GM18499 (cell line): ENCODE measurements around the gene NTNG2.

Experiments used
- ATAC-seq: cut with Tn5 transposase; IDR thresholded peaks from one replicate; pipeline ENCODE4 v1.9.1; 2021; ENCODE audit warnings: moderate number of reproducible peaks; ENCODE audit not compliant: insufficient read depth, unreplicated experiment

NTNG2 gene

DNA sequence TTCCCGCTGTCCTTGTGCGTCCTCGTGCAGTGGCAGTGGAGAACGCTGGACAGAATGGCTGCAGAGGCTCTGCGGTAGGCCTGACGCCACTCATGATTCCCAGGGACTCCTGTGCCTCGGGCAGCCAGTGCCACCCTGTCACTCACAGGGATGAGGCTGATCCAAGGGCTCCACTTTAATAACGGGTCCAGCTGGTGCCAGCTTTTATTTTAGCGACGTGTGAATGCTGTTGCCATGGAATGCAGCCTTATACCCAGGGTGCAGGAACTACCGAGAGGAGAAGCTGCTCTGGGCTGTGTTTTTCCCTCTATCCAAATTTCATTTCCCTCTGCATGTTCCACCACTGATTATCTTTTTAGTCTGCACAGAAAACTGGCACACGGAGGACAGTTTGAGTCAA, 15.8 kb upstream of the NTNG2 start:
- ATAC-seq, result no peak

- no peak for ATAC-seq
Observed at GRCh38 chr9:132146575-132146974, 15.3 kb upstream of the NTNG2 start.

GRCh38 chr9:132147331-132147730, 14.5 kb upstream of the NTNG2 start:
- no peak for ATAC-seq

DNA sequence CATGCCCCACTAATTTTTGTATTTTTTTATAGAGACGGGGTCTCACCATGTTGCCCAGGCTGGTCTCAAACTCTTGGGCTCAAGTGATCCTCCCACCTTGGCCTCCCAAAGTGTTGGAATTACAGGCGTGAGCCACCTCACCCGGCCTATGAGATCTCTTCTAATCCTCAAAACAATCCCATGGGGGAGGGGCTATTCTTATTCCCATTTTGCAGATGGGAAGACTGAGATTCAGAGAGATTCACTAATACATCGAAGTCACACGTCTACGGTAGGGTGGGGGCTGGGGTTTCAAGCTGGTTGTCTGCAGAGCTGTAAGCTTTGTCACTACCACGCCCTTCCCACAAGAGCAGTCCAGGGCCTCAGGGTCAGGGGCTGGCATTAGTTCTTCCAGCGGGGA, 14.0 kb upstream of the NTNG2 start:
- no peak for ATAC-seq

GRCh38 chr9:132150256-132150655, 11.6 kb upstream of the NTNG2 start:
- ATAC-seq, result no peak

DNA sequence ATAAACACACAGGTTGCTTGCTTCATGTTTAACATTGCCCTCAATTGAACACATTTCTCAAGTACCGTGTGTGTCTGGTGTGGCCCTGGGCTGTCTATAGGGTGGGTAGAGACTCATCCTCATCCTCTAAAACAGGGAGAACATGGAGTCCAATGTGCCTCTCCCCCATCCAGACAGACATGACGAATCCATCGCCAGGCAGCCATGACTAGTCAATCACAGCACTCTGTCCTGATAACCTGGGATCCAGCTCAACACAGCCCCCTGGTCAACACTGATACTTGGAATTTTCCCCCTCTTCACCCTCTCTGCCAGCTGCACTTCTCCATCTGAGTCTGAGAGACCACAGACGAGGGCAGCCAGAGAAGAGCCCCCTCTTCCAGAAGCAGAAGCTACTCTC, 10.7 kb upstream of the NTNG2 start:
- ATAC-seq, result no peak

DNA sequence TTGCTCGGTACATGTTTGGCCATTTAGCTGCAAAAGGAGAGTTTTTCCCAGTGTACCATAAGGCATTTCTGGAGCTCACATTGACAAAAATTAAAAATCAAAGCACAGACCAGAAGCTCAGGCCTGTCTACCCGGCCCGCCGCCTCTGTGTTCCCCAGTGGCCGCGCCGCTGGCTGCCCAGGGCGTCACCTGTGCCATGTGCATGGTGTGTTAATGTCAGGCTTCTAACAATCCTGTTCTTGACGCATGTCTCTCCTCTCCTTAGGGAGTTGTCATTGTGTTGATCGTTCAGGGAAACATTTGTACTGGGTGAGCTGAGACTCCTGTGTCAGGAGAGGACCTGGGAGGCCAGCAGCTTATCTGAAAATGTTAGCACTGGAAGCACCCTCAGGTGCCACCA, 9.6 kb upstream of the NTNG2 start:
- no peak for ATAC-seq

DNA sequence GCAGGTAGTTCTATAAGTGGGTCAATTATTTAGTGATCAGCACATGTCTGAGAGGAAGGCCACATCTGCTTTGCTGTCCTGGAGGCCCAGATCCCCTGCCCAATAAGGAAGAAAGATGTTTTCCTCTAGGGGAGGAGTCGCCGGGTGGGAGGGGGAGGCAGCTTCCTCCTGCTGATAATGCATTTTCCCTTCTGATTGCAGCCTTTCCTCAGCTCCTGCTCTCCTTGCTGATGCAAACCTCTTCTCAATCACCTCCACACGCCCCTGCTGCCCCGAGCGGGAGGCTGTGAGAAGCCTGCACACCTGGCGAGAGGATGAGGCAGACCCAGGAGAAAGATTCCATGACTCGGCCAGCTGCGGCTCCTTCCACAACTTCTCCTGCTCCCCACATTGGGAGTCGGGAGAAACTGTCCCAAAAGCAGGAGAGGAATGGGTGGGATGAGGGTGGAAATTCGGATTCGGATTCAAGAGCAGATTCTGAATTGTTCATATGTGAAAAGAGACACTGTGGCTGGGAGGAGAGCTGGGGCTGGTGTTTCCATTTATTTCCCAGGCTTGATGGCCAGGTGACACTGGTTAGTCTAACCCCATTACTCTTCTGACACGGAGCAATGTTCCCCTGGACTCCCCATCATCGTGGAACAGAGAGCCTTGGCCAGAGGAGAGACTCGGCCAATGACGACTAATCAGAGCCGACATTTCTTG, 6.8 kb upstream of the NTNG2 start:
- ATAC-seq, result no peak

DNA sequence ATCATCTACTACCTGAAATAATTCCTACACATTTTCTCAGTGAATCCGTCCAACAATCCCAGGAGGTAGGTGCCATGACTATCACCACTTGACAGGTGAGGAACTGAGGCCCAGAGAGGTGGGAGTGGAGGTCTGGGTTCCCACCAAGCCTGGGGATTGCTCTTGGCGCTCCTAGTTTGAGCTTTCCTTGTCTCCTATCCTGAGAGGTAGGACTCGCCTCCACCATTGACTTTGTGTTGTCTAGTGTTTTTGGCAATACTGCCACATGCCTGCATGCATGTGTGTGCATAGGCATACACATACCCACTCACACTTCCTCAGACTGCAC, 6.3 kb upstream of the NTNG2 start:
- no peak for ATAC-seq

GRCh38 chr9:132156262-132156661, 5.6 kb upstream of the NTNG2 start:
- no peak for ATAC-seq

DNA sequence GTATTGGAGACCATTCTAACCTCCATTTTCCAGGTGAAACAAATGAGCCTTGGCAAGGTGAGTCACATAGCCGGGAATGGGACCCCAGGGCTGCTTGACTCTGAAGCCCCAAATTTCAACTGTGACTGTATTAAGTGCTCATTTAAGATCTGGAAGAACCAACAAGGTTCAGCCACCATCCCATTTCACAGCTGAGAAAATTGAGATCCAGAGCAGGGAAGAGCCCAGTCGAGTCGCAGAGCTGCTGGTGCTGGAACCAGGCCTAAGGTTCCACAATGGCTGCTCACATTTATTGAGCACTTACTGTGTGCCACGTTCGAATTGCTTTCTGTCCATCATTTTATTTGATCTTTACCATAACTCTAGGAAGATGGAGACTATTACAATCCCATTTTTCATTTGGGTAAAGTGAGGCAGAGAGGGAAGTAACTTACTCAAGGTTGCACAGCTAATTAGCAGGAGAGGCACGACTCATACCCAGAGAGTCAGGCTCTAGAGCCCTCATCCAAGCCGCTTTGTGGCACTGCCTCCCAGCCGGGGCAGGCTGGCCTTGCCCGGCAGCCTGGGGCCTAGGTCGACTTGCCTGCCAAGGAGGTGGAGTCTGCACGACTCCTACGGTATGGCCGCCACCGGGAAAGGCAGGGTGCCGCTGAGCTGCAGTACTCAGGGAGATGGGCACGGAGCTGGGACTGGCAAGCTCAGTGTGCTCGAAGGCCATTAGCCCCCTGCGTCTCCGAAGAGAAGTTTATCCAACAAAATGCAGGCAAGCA, 4.3 kb upstream of the NTNG2 start:
- no peak for ATAC-seq

DNA sequence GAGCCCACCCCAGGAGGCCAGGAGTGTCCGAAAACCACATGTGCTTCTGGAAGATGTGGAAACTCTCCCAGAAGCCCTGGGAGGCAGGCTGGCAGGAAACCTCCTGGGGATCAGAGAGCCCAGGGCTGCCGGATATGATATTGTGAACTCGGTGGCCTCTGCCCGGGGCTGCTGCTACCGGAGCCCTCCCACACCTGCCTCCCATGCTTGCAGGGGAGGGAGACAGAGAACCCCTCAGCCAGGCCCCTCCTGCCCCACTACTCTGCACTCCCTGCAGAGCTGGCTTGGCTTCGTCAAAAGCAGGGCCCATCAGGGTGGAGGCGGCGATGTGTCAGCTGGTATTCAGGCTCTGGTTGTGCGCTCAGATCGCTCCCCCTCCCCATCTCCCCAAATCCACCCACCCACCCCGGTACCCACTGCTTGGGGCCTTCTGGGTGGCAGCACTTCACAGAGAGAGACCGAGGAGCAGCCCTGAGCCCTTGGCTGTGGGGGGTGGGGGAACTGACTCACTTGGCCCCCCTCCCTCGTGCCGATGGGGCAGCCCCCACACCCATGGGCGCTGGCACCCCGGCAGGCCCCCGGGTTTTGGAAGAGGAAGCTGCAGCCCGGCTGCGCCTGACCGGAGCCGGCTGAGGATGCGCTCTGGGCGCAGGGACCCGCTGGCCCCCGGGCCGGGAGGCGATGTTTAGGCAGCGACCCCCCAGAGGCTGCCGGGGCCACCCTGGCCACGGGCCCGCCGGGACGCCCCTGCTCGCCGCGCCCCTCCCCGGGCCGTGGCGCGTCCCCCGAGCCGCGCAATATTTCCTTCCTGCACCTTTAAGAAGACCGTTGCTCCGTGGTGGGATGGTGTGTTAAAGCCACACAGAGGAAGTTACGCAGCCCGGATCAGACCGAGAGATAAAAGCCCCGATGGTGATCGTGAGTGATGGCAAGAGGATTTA, 786 bp upstream of the NTNG2 start:
- ATAC-seq, result no peak

GRCh38 chr9:132162764-132163456, 1.1 kb downstream of the NTNG2 start:
- ATAC-seq, result no peak

- no peak for ATAC-seq
Observed at GRCh38 chr9:132163457-132163875, 1.6 kb downstream of the NTNG2 start.

DNA sequence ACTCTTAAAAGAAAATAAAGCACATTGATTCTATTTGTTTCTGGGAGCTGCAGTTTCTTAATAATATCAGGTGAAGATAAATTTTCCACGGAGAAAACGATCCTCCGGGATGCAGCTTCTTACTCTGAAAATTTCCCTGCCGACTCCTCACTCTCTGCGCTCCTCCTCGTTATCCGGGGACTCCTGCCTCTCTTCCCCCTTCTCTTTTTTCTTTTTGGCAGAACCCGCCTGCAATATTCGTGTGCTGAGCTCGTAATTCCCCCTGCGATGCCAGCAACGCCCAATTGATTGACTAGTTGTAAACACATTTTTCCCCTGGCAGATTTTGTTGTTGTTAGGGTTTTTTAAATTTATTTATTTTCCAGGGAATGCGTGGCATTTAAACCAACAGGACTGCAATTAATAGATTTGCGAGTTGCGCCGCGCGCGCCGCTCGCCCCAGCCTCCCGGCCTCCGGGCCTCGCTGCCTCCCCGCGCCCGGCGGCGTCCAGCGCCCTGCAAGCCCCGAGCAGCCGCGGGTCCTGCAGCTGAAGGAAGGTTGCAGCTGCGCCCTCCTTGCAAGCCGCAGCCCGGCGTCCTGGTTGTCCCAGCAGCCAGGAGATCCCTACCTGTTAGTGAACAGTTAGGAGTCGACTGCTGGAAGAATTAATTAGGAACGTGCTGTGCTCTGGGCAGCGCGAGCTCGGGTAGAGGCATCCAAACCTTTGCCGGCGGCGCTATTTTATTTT, 2.2 kb downstream of the NTNG2 start:
- ATAC-seq, result no peak

DNA sequence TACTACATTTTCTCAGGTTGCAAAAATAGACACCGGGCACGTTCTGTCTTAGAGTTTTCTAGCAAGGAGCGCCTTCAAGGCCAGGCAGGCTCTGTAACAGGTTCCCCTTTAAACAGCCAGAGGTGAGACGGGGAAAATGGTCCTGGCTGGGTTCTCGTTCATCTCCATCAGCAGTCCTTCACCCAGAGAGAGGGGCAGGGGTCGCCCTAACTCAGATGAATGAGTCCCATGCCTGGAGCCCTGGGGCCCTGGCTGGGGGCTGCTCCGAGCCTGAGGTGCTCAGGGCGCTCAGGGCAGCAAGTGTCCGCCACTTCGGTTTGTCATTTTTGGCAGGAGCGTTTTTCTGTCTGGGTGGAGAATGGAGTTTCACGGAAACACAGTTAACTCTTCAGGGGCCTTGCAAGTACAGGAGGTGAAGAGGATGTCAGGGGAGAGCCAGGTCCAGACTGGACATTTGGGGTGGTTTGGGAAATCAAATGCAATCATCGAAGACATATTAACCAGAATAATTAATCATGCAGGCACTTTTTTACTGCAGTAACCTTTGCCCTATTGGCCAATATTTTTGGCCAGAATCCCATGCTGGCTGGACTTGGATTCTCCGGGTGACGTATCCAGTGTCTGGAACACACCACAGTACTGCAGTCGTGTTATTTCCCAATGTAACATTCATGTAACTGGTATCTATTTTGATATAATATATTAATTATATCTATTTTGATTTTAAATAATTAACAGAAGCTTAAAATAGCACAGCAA, 2.9 kb downstream of the NTNG2 start:
- no peak for ATAC-seq

DNA sequence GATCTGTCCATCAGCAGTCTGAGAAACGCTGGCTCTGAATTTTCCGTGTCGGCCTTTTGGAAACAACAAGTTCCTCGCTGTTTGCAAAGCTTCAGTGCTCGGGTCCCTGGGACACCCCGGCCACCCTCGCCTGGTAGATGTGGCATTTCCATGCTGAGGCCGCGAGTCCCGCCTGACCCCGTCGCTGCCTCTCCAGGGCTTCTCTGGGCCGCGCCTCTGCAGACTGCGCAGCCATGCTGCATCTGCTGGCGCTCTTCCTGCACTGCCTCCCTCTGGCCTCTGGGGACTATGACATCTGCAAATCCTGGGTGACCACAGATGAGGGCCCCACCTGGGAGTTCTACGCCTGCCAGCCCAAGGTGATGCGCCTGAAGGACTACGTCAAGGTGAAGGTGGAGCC, 4.7 kb downstream of the NTNG2 start:
- ATAC-seq, result no peak

DNA sequence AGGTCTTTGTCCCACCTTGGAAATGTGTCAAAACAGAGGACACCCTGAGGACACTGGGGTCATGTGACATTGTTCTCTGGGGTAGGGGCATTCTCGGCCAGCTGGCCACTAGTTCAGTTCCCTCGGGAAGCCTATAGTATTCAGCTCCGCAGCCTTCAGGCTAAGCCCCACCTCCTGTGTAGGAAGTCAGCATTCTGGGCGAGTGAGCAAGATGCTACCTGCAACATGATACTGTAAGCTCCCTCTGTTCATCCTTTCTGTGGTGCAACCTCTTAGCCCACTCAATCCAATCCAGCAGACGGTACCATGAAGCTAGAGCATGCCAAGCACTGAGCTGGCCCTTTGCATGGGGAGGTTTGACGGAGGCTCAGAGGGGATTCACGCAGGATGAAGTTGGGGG, 5.3 kb downstream of the NTNG2 start:
- no peak for ATAC-seq

DNA sequence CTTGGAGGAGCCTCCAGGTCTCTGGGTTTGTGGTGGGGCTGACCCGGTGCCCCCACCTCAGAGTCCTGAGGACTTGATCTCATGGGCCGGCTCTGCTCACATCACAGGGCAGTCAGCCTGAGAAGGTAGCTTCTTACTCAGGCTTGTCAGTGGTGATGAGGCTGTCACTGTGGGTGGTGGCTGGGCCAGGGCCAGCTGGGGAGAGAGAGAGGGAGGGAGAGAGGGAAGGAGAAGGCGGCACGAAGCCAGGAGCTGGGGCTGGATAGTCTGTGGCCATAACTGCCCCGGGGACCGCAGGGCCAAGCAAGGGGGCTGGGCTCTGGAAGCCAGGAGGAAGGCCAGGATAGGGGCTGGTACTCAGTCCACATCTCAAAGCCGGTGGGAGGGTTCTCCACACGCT, 6.5 kb downstream of the NTNG2 start:
- ATAC-seq, result no peak
